ENCODE results near the gene CGNL1. TPM values are rescaled to one million over a fixed set of nuclear protein-coding genes. Genes with fewer than 3 reads are reported as not detected.
A peak's percentile ranks its signal among the peaks of the same experiment; 100 is the strongest.

CGNL1 gene
- total RNA-seq, 2 donors from 2014 or later, result 82.6 to 98.0 TPM

DNA sequence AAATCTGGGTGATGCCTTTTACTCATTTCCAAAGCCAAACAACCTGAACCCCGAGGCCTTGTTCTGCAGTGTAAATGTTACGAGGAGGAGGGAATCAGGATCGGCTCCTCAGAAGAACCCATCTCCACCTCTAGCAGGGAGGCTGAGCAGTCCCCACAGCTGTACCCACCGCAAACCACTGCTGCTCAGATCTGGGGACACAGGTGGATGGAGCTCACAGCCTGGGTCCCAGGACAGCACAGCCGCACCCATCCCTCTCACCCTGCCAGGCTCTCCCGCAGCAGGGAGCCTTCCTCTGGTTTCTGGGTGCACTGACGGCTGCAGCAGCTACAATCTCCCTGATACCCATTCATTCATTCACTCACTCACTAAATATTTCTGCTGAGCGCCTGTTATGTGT, 44.0 kb upstream of the CGNL1 start:
- TF ChIP-seq, protein P1, sequence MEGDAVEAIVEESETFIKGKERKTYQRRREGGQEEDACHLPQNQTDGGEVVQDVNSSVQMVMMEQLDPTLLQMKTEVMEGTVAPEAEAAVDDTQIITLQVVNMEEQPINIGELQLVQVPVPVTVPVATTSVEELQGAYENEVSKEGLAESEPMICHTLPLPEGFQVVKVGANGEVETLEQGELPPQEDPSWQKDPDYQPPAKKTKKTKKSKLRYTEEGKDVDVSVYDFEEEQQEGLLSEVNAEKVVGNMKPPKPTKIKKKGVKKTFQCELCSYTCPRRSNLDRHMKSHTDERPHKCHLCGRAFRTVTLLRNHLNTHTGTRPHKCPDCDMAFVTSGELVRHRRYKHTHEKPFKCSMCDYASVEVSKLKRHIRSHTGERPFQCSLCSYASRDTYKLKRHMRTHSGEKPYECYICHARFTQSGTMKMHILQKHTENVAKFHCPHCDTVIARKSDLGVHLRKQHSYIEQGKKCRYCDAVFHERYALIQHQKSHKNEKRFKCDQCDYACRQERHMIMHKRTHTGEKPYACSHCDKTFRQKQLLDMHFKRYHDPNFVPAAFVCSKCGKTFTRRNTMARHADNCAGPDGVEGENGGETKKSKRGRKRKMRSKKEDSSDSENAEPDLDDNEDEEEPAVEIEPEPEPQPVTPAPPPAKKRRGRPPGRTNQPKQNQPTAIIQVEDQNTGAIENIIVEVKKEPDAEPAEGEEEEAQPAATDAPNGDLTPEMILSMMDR (conservative IDR thresholded peaks at IDR 0.05), result no peak
- H3K27me3 Mint-ChIP-seq (ENCODE audit: insufficient read depth), result no peaks in the 10 kb centered on the region
- no peaks in the 10 kb centered on the region for H3K36me3 Mint-ChIP-seq (ENCODE audit: low read depth)
- H3K9ac ChIP-seq (ENCODE audit: extremely low read depth, low read length, poor library complexity, severe bottlenecking), result no peak overlapping the region
- H3K27ac Mint-ChIP-seq, result no peak overlapping the region
- no peak overlapping the region for H3K4me3 Mint-ChIP-seq
- H3K4me3 ChIP-seq (ENCODE audit: low read length), result no peak overlapping the region
- no peak for DNase-seq
- H3K27me3 ChIP-seq (ENCODE audit: control insufficient read depth, insufficient read depth, low read length, poor library complexity, severe bottlenecking), result no peaks in the 10 kb centered on the region
- no peaks in the 10 kb centered on the region for H3K36me3 ChIP-seq (ENCODE audit: control insufficient read depth, insufficient read depth, low read length)
- no peak overlapping the region for H3K27ac ChIP-seq (ENCODE audit: low read depth, low read length)
- H3K9me3 ChIP-seq (ENCODE audit: control insufficient read depth, low read length), result no peaks in the 10 kb centered on the region
- H3K4me1 Mint-ChIP-seq, result peaks cover 22% of the 10 kb centered on the region
- WGBS, 2 experiments (ENCODE audit: insufficient coverage in 1 of 2, insufficient read length in 1 of 2), result 90 to 92% methylated on average over 3 to 8 of the region's 8 CpGs
- H3K9me3 Mint-ChIP-seq, result no peaks in the 10 kb centered on the region
- H3K4me1 ChIP-seq (ENCODE audit: control insufficient read depth, insufficient read depth, low read length), result no peaks in the 10 kb centered on the region

DNA sequence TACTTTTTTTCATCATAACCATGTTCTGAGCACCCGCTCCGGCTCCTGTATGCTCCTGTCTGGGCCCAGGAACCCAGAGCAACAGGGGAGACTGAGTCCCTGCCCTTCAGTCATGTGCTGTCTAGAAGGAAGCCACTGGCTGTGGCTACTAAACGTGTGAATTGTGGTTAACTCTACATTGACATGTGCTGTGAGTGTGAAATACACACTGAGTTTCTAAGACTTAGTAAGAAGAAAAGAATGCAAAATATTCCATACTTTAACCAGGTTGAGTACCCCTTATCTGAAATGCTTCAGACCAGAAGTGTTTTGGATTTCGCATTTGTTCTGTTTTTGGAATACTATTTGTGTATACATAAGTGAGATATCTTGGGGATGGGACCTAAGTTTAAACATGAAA, 42.8 kb upstream of the CGNL1 start:
- H3K27ac ChIP-seq (ENCODE audit: low read depth, low read length), result no peak overlapping the region
- H3K36me3 Mint-ChIP-seq (ENCODE audit: low read depth), result no peaks in the 10 kb centered on the region
- no peaks in the 10 kb centered on the region for H3K36me3 ChIP-seq (ENCODE audit: control insufficient read depth, insufficient read depth, low read length)
- no peak for DNase-seq
- no peak overlapping the region for H3K27ac Mint-ChIP-seq
- H3K4me1 Mint-ChIP-seq, result peaks cover 13% of the 10 kb centered on the region
- no peaks in the 10 kb centered on the region for H3K9me3 ChIP-seq (ENCODE audit: control insufficient read depth, low read length)
- no peak overlapping the region for H3K9ac ChIP-seq (ENCODE audit: extremely low read depth, low read length, poor library complexity, severe bottlenecking)
- no peak overlapping the region for H3K4me3 Mint-ChIP-seq
- H3K27me3 ChIP-seq (ENCODE audit: control insufficient read depth, insufficient read depth, low read length, poor library complexity, severe bottlenecking), result no peaks in the 10 kb centered on the region
- H3K4me1 ChIP-seq (ENCODE audit: control insufficient read depth, insufficient read depth, low read length), result no peaks in the 10 kb centered on the region
- no peaks in the 10 kb centered on the region for H3K27me3 Mint-ChIP-seq (ENCODE audit: insufficient read depth)
- no peaks in the 10 kb centered on the region for H3K9me3 Mint-ChIP-seq
- H3K4me3 ChIP-seq (ENCODE audit: low read length), result no peak overlapping the region
- WGBS, 2 experiments (ENCODE audit: insufficient coverage in 1 of 2, insufficient read length in 1 of 2), result 72 to 94% methylated on average over 3 to 4 of the region's 4 CpGs
- TF ChIP-seq, protein P1 (conservative IDR thresholded peaks at IDR 0.05), result no peak

DNA sequence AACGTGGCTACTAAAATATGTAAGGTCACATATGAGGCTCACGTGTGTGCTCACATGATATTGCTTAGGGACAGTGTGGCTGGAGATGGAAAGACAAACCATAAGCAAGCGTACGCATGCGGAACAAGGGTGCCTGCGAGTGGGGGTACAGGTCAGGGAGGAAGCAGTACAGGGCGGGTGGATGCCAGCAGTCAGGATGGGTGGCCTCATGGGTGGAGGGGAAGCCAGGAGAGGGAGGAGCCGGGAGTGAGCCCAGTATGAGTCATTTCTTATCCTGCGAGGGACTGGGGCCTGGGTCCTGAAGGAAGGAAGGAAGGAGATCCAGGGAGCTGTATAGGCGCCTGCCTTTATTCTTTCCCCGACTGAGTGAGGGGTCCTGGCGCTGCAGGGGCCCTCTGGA, 42.0 kb upstream of the CGNL1 start:
- H3K27ac Mint-ChIP-seq, result no peak overlapping the region
- no peaks in the 10 kb centered on the region for H3K27me3 Mint-ChIP-seq (ENCODE audit: insufficient read depth)
- TF ChIP-seq, protein P1 (conservative IDR thresholded peaks at IDR 0.05), result no peak
- no peaks in the 10 kb centered on the region for H3K36me3 ChIP-seq (ENCODE audit: control insufficient read depth, insufficient read depth, low read length)
- WGBS, 2 experiments (ENCODE audit: insufficient coverage in 1 of 2, insufficient read length in 1 of 2), result 82 to 94% methylated on average over 7 to 12 of the region's 12 CpGs
- no peak overlapping the region for H3K27ac ChIP-seq (ENCODE audit: low read depth, low read length)
- no peaks in the 10 kb centered on the region for H3K9me3 ChIP-seq (ENCODE audit: control insufficient read depth, low read length)
- DNase-seq, result peak; percentile 76
- H3K9me3 Mint-ChIP-seq, result no peaks in the 10 kb centered on the region
- no peak overlapping the region for H3K4me3 Mint-ChIP-seq
- peaks cover 12% of the 10 kb centered on the region for H3K4me1 Mint-ChIP-seq
- no peak overlapping the region for H3K4me3 ChIP-seq (ENCODE audit: low read length)
- H3K4me1 ChIP-seq (ENCODE audit: control insufficient read depth, insufficient read depth, low read length), result no peaks in the 10 kb centered on the region
- no peaks in the 10 kb centered on the region for H3K27me3 ChIP-seq (ENCODE audit: control insufficient read depth, insufficient read depth, low read length, poor library complexity, severe bottlenecking)
- H3K36me3 Mint-ChIP-seq (ENCODE audit: low read depth), result no peaks in the 10 kb centered on the region
- no peak overlapping the region for H3K9ac ChIP-seq (ENCODE audit: extremely low read depth, low read length, poor library complexity, severe bottlenecking)

Measured in endodermal cell (in vitro differentiated cells).